Astrocyte of the cerebellum (primary cell): ENCODE data around the gene MED13L.

Experiments
- DNase-seq: peaks from one replicate; pipeline ENCODE4 v3.0.0-alpha.2; 2011; ENCODE audit warnings: low read depth
- H3K4me3 ChIP-seq: 2 replicates; pipeline ENCODE4 v1.5.1; 2011; ENCODE audit warnings: mild to moderate bottlenecking, low read depth, low read length, moderate library complexity
- CTCF ChIP-seq: IDR thresholded peaks from 2 replicates; pipeline ENCODE4 v1.5.1; 2012; ENCODE audit warnings: low read length, low read depth, moderate library complexity, mild to moderate bottlenecking; ENCODE audit errors: missing control alignments
- in situ Hi-C: cut with HindIII; loops from 2 replicates; pipeline ENCODE4 v1.10.0; 2017; ENCODE audit warnings: low sequenced_read_pairs

The MED13L gene

GRCh38 chr12:115957686-115958290, 319.7 kb downstream of the MED13L start:
- DNase-seq, result no peak
- TF ChIP-seq CTCF, result no peak
- in situ Hi-C loops, result loop anchor here (10.0 kb wide), 1 partner anchor 1273 kb away; the partner anchor contains the start of gene TBX3

GRCh38 chr12:115956659-115957058, 320.8 kb downstream of the MED13L start:
- TF ChIP-seq CTCF, result no peak
- in situ Hi-C loops, result loop anchor here (10.0 kb wide), 1 partner anchor 1272 kb away; the partner anchor contains the start of gene TBX3
- H3K4me3 ChIP-seq, result no peak overlapping the region
- DNase-seq, result no peak

More at GRCh38 chr12:115957686-115958290, 319.7 kb downstream of the MED13L start:
- no peak overlapping the region for H3K4me3 ChIP-seq

GRCh38 chr12:115956236-115956635, 321.3 kb downstream of the MED13L start:
- in situ Hi-C loops, result loop anchor here (10.0 kb wide), 1 partner anchor 1271 kb away; the partner anchor contains the start of gene TBX3
- DNase-seq, result no peak
- no peak for TF ChIP-seq CTCF
- no peak overlapping the region for H3K4me3 ChIP-seq

GRCh38 chr12:115953450-115953849, 324.0 kb downstream of the MED13L start:
- DNase-seq, result no peak
- no peak overlapping the region for H3K4me3 ChIP-seq
- in situ Hi-C loops, result loop anchor here (10.0 kb wide), 1 partner anchor 1269 kb away; the partner anchor contains the start of gene TBX3
- TF ChIP-seq CTCF, result no peak

- DNase-seq, result no peak
- no peak overlapping the region for H3K4me3 ChIP-seq
- in situ Hi-C loops, result loop anchor here (10.0 kb wide), 1 partner anchor 1268 kb away; the partner anchor contains the start of gene TBX3
- no peak for TF ChIP-seq CTCF
Measured at GRCh38 chr12:115953031-115953430, 324.5 kb downstream of the MED13L start.

- no peak for TF ChIP-seq CTCF
- in situ Hi-C loops, result loop anchor here (10.0 kb wide), 1 partner anchor 1266 kb away; the partner anchor contains the start of gene TBX3
- no peak overlapping the region for H3K4me3 ChIP-seq
- no peak for DNase-seq
Measured at GRCh38 chr12:115950959-115951358, 326.5 kb downstream of the MED13L start.
